HepG2 (cell line): Measurements from ENCODE around the gene CSNK1E. TPM values are rescaled to one million over a fixed set of nuclear protein-coding genes. Genes with fewer than 3 reads are reported as not detected.
A peak's percentile ranks its signal among the peaks of the same experiment; 100 is the strongest.

Source experiments
- BCLAF1 ChIP-seq: fragments of 450-650 bp; IDR thresholded peaks from 2 replicates; pipeline ENCODE4 v1.6.1; 2017; ENCODE audit warnings: mild to moderate bottlenecking
- DRAP1 ChIP-seq: IDR thresholded peaks from 2 replicates; pipeline ENCODE4 v1.6.1; 2016; ENCODE audit warnings: missing genetic modification reagents, missing compliant biosample characterization
- FOXC1 ChIP-seq: sonication (generic); formaldehyde crosslinking; IDR thresholded peaks from 2 replicates; pipeline ENCODE4 v1.8.0; 2022; ENCODE audit warnings: mild to moderate bottlenecking, missing genetic modification reagents, borderline replicate concordance
- GATAD2A ChIP-seq: IDR thresholded peaks from 2 replicates; pipeline ENCODE4 v1.6.1; 2016
- HNRNPUL1 ChIP-seq: fragments of 200-400 bp; formaldehyde crosslinking; IDR thresholded peaks from 2 replicates; pipeline ENCODE4 v1.6.1; 2017; ENCODE audit warnings: low read depth, mild to moderate bottlenecking, low read length, moderate library complexity
- PCBP1 ChIP-seq: fragments of 200-400 bp; formaldehyde crosslinking; IDR thresholded peaks from 2 replicates; pipeline ENCODE4 v1.6.1; 2017; ENCODE audit warnings: mild to moderate bottlenecking, low read depth, low read length, borderline replicate concordance
- POLR2G ChIP-seq: fragments of 200-400 bp; formaldehyde crosslinking; IDR thresholded peaks from 2 replicates; pipeline ENCODE4 v1.6.1; 2018; ENCODE audit warnings: mild to moderate bottlenecking, low read depth, low read length, moderate library complexity
- RFXANK ChIP-seq: IDR thresholded peaks from 2 replicates; pipeline ENCODE4 v1.6.1; 2016
- SKIL ChIP-seq: sonication (generic); formaldehyde crosslinking; IDR thresholded peaks from 2 replicates; pipeline ENCODE4 v1.8.0; 2022; ENCODE audit warnings: missing genetic modification reagents, mild to moderate bottlenecking, moderate library complexity, borderline replicate concordance
- SRF ChIP-seq: IDR thresholded peaks from 2 replicates; pipeline ENCODE4 v1.6.1; 2011; ENCODE audit warnings: mild to moderate bottlenecking, low read depth, low read length, moderate library complexity
- TP53 ChIP-seq: sonication (generic); formaldehyde crosslinking; conservative IDR thresholded peaks from 2 replicates; pipeline ENCODE4 v1.4.0; 2020; ENCODE audit warnings: missing genetic modification reagents
- ZBTB33 ChIP-seq: sonication (generic); formaldehyde crosslinking; IDR thresholded peaks from 2 replicates; pipeline ENCODE4 v1.4.0; 2020; ENCODE audit warnings: missing genetic modification reagents
- ZNF251 ChIP-seq: sonication (generic); formaldehyde crosslinking; IDR thresholded peaks from 2 replicates; pipeline ENCODE4 v1.9.0; 2021; ENCODE audit warnings: mild to moderate bottlenecking, missing genetic modification reagents
- ZNF687 ChIP-seq: sonication (generic); formaldehyde crosslinking; IDR thresholded peaks from 2 replicates; pipeline ENCODE4 v1.5.1; 2020; ENCODE audit warnings: mild to moderate bottlenecking, missing genetic modification reagents, moderate library complexity
- ZNF747 ChIP-seq: sonication (generic); formaldehyde crosslinking; IDR thresholded peaks from 2 replicates; pipeline ENCODE4 v1.8.1; 2023; ENCODE audit warnings: missing genetic modification reagents, mild to moderate bottlenecking, borderline replicate concordance
- ZNF749 ChIP-seq: sonication (generic); formaldehyde crosslinking; IDR thresholded peaks from 2 replicates; pipeline ENCODE4 v1.8.0; 2022; ENCODE audit warnings: mild to moderate bottlenecking, missing genetic modification reagents, moderate library complexity, borderline replicate concordance
- ZNF768 ChIP-seq: sonication (generic); formaldehyde crosslinking; IDR thresholded peaks from 2 replicates; pipeline ENCODE4 v1.4.0; 2020; ENCODE audit warnings: missing genetic modification reagents
- polyA plus RNA-seq, 8 experiments: library from polyadenylated mRNA; depleted of rRNA in 3 of 8; stranded (reverse) in 7 of 8; unstranded in 1 of 8; fragments of >200 nt; fragmentation: Illumina TruSeq in 4 of 8; extraction: Trizol in 4 of 8; gene quantifications; 2 replicates each; pipeline versions ENCODE4 v1.2.1 to v1.2.3, GENCODE V29; 2011 to 2016; ENCODE audit warnings: low read depth in 4 of 8, missing spikeins in 1 of 8, mixed read lengths in 1 of 8; ENCODE audit not compliant: insufficient read depth in 1 of 8
- total RNA-seq, 5 experiments: library from RNA; depleted of rRNA; stranded (reverse); fragments of >200 nt; fragmentation: Illumina TruSeq; extraction: Trizol; gene quantifications; 2 replicates each; pipeline ENCODE4 v1.2.3, GENCODE V29; 2016; ENCODE audit warnings: low read depth in 1 of 5

Gene CSNK1E
- total and polyA plus RNA-seq, 2 of the 13 experiments (the other 11 are each of a cell fraction or from before 2014, with no cell fraction given), result 34.7 to 129 TPM

- TF ChIP-seq PCBP1 (no peak), SKIL (CRISPR knock-in tag) (peak; percentile 63; the same call in 1 of the 2 replicates), ZNF251 (no peak), SRF (no peak), FOXC1 (no peak), POLR2G (no peak), ZNF768 (CRISPR knock-in tag) (no peak), DRAP1 (CRISPR knock-in tag) (peak; percentile 34; the same call in 1 of the 2 replicates), HNRNPUL1 (no peak), ZNF747 (CRISPR knock-in tag) (0 out of 2 replicates have a peak, but pooled peaks have one; percentile 23), ZNF687 (CRISPR knock-in tag) (peak; percentile 80), BCLAF1 (no peak), ZBTB33 (CRISPR knock-in tag) (no peak; the same call in 1 of the 2 replicates), RFXANK (CRISPR knock-in tag) (no peak), TP53 (CRISPR knock-in tag) (no peak), GATAD2A (peak; percentile 85), ZNF749 (CRISPR knock-in tag) (no peak)
These were observed 7.4 kb downstream of the CSNK1E start (continued) for GRCh38 chr22:38309614-38310517.
